ENCODE data around the gene SNX3.

The SNX3 gene

DNA sequence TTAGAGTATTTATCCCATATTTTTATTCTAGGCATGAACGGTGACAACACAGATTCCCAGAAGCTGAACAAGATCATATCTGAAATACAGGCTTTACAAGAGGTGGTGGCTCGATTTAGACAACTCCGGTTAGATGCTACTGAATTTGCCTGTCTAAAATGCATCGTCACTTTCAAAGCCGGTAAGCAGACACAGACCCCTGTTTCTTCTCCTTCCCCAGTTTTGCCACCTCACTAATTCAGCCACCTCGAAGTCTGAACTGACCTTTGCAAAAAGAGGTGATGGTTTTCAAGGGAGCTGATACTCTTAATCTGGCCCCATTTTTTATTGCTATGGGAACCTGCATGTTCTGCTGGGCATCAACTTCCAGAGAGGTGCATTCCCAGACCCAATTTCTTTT, 80.1 kb downstream of the SNX3 start:
- peaks cover 71% of the 10 kb centered on the region for H3K27me3 ChIP-seq (ENCODE audit: insufficient read depth, low read length)
- no peak overlapping the region for H3K4me3 ChIP-seq (ENCODE audit: low read depth, low read length)
- H3K36me3 ChIP-seq (ENCODE audit: insufficient read depth, low read length) = no peaks in the 10 kb centered on the region
- H3K27ac ChIP-seq (ENCODE audit: low read depth, low read length) = no peak overlapping the region
- no peaks in the 10 kb centered on the region for H3K4me1 ChIP-seq (ENCODE audit: control insufficient read depth, insufficient read depth, low read length, unreplicated experiment)
- H2AFZ ChIP-seq (ENCODE audit: low read length, unreplicated experiment) = no peak overlapping the region
- H3K79me2 ChIP-seq (ENCODE audit: control insufficient read depth, insufficient read depth, low read length, unreplicated experiment) = no peaks in the 10 kb centered on the region

DNA sequence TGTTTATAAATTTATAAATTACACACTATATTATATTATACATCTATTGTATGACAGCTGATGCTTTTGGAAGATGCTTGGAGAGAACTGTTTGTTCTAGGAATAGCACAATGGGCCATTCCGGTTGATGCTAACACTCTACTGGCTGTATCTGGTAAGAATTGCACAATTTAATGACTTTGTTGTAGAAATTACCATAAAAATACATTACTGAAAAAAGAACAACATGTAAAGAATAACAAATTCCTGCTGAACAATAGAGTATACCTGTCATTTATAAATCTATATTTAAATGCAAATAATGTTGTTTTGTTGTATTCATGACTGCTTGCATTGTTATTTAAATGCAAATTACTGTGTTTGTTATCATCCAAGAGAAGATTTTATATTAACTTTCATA, 80.6 kb downstream of the SNX3 start:
- Histone ChIP-seq H3K4me3 (ENCODE audit: low read depth, low read length) (no peak overlapping the region), H3K4me1 (ENCODE audit: control insufficient read depth, insufficient read depth, low read length, unreplicated experiment) (no peaks in the 10 kb centered on the region), H3K79me2 (ENCODE audit: control insufficient read depth, insufficient read depth, low read length, unreplicated experiment) (no peaks in the 10 kb centered on the region), H3K27me3 (ENCODE audit: insufficient read depth, low read length) (peaks cover 71% of the 10 kb centered on the region), H3K36me3 (ENCODE audit: insufficient read depth, low read length) (no peaks in the 10 kb centered on the region), H3K27ac (ENCODE audit: low read depth, low read length) (no peak overlapping the region), H2AFZ (ENCODE audit: low read length, unreplicated experiment) (no peak overlapping the region)

DNA sequence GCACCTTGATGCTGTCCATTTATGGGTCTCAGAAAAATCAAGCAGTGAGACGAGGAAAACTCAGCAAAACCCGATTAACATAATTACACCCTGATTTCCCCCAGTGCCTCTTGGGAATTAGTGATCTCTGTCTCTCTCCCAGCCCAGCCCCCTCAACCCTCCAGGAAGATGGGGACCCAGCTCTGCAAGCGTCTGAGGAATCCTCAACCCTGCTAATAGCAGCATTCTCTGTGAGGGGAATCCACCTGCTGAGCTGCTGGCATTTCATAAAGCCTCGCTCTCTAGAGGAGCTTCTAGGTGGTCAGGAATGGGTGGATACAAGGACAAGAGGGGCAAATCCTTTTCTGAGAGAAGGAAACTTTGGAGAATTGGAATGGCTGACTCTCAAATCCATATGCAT, 81.1 kb downstream of the SNX3 start:
- Histone ChIP-seq H3K4me3 (ENCODE audit: low read depth, low read length) (no peak overlapping the region), H3K79me2 (ENCODE audit: control insufficient read depth, insufficient read depth, low read length, unreplicated experiment) (no peaks in the 10 kb centered on the region), H3K27ac (ENCODE audit: low read depth, low read length) (no peak overlapping the region), H3K36me3 (ENCODE audit: insufficient read depth, low read length) (no peaks in the 10 kb centered on the region), H3K4me1 (ENCODE audit: control insufficient read depth, insufficient read depth, low read length, unreplicated experiment) (no peaks in the 10 kb centered on the region), H2AFZ (ENCODE audit: low read length, unreplicated experiment) (no peak overlapping the region), H3K27me3 (ENCODE audit: insufficient read depth, low read length) (peaks cover 71% of the 10 kb centered on the region)

DNA sequence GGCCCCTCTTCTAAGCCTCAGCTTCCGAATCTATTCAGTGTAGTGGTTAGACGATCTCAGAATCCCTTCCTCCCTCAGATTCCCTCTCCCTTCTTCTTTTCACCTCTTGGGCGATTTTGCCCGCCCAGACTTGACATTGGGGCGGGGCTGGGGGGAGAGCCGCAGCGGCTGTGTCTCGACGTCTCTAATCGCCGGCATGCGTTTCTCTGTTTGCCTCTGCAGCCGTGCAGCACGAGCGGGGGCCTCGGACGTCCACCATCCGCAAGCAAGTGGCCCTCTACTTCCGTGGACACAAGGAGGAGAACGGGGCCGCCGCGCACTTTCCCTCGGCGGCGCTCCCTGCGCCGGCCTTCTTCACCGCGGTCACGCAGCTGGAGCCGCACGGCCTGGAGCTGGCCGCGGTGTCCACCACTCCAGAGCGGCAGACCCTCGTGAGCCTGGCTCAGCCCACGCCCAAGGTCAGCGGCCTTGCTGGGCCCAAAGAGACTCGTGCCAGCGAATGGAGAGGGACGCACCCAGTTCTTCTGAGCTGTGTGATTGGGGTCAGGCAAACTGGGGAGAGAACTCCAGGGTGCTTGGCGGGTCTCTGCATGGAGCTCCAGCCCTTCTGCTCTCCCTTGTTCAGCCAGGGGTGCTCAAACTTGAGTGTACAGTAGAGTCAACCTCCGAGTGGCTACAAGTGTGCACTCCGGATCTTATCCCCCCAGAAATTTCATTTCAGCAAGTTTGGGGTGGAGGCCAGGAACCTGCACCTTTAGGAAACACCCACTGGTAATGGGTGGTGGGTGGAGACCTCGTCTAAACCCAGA, 84.4 kb downstream of the SNX3 start:
- H2AFZ ChIP-seq (ENCODE audit: low read length, unreplicated experiment) = peak overlapping the region; percentile 24
- H3K27me3 ChIP-seq (ENCODE audit: insufficient read depth, low read length) = peaks cover 95% of the 10 kb centered on the region
- peak overlapping the region; percentile 44; the same call in 1 of the 2 replicates for H3K4me3 ChIP-seq (ENCODE audit: low read depth, low read length)

DNA sequence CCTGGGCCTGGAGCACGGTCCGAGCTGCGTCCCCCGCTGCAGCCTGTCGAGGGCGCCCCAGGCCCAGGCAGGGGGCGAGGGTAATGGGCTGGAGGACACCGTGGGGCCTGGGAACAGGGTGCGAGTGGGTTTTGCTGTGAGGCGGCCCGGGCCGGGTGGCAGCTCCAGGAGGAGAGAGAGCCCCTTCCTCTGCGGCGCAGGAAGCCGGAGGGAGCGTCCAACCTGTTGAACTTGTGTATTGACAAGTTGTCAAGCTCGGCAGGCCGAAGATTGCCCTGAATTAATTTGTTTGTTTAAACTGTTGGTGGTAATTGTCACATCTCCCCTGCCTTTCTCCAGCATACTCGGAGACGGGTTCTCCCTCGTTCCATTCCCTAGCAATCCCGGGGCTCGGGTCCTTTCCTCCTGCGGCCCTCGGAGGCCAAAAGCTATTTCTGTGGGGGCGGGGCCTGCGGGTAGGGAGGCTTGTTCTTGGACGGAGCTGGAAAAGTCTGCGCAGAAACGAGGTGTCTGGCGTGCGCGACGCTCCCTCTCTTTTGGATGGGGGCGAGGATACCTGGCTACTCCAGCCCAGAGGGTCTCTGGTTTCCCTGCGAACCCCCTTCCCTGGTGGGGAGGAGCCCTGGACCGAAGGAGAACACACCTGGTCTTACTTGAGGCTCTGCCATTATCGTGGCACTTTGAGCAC, 85.1 kb downstream of the SNX3 start:
- Histone ChIP-seq H3K4me1 (ENCODE audit: control insufficient read depth, insufficient read depth, low read length, unreplicated experiment) (no peaks in the 10 kb centered on the region), H3K27ac (ENCODE audit: low read depth, low read length) (no peak overlapping the region), H3K79me2 (ENCODE audit: control insufficient read depth, insufficient read depth, low read length, unreplicated experiment) (no peaks in the 10 kb centered on the region), H3K4me3 (ENCODE audit: low read depth, low read length) (peak overlapping the region; percentile 44; the same call in 1 of the 2 replicates), H3K27me3 (ENCODE audit: insufficient read depth, low read length) (peaks cover 99% of the 10 kb centered on the region), H3K36me3 (ENCODE audit: insufficient read depth, low read length) (no peaks in the 10 kb centered on the region), H2AFZ (ENCODE audit: low read length, unreplicated experiment) (no peak overlapping the region)

More for the DNA sequence above, 84.4 kb downstream of the SNX3 start:
- H3K79me2 ChIP-seq (ENCODE audit: control insufficient read depth, insufficient read depth, low read length, unreplicated experiment) = no peaks in the 10 kb centered on the region
- H3K4me1 ChIP-seq (ENCODE audit: control insufficient read depth, insufficient read depth, low read length, unreplicated experiment) = no peaks in the 10 kb centered on the region
- no peak overlapping the region for H3K27ac ChIP-seq (ENCODE audit: low read depth, low read length)
- no peaks in the 10 kb centered on the region for H3K36me3 ChIP-seq (ENCODE audit: insufficient read depth, low read length)

DNA sequence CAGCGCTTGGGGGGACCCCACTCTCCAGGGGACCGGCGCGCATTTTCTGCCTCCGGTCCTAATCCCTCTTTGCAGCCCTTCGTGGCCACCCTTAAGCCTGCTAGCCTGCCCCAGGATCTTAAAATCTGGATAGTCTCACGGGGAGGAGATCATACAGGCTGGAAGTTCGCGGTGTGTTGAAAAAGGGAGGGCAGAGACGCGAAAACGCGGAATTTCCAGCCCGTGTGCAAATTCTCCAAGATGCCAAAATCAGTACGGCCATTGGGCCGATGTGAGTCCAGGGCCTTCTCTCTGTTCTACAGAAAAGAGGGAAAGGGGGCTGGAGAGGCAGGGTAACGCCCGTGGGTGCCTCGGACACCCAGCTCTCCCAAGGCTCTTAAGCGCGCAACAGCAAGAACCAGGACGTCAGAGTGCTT, 85.7 kb downstream of the SNX3 start:
- H3K4me1 ChIP-seq (ENCODE audit: control insufficient read depth, insufficient read depth, low read length, unreplicated experiment) = no peaks in the 10 kb centered on the region
- no peaks in the 10 kb centered on the region for H3K36me3 ChIP-seq (ENCODE audit: insufficient read depth, low read length)
- no peak overlapping the region for H2AFZ ChIP-seq (ENCODE audit: low read length, unreplicated experiment)
- H3K4me3 ChIP-seq (ENCODE audit: low read depth, low read length) = peak overlapping the region; percentile 14; the same call in 1 of the 2 replicates
- H3K27me3 ChIP-seq (ENCODE audit: insufficient read depth, low read length) = peaks cover 99% of the 10 kb centered on the region
- H3K27ac ChIP-seq (ENCODE audit: low read depth, low read length) = no peak overlapping the region
- H3K79me2 ChIP-seq (ENCODE audit: control insufficient read depth, insufficient read depth, low read length, unreplicated experiment) = no peaks in the 10 kb centered on the region

DNA sequence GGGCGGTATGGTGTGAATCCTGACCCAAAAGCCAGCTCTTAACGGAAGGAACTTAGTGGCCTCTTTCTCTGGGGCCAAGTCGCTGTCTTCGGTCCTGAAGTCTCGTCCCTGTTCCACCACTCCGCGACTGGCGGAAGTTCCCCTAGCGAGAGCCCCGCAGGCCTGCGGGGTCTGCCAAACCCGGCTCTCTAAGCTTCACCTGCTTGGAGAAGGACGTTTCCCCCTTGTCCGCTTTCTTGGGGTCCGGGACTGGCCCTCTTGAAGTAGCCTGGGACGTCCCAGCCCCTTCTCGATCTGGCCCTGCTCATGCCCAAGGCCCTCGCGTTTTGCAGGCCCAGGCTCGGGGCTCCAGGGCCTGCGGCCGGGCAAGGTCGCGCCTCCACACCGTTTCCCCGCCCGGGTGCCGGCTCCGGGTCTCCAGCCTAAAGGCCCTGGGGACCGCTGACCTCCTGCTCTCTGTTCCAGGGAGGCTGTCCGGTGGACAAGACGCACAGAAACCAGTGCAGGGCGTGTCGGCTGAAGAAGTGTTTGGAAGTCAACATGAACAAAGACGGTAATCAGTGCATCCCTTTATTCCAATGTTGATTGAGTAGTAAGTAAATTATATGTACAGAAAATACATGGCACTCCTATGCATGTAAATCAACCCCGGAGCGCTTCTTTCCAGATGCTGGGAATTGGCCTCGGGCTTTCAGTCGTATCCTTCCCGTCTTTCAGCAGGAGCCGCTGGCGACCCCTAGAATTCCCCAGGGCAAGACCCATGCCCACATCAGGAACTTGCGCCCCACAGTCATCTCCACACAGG, 86.3 kb downstream of the SNX3 start:
- Histone ChIP-seq H2AFZ (ENCODE audit: low read length, unreplicated experiment) (no peak overlapping the region), H3K79me2 (ENCODE audit: control insufficient read depth, insufficient read depth, low read length, unreplicated experiment) (no peaks in the 10 kb centered on the region), H3K27me3 (ENCODE audit: insufficient read depth, low read length) (peaks cover 100% of the 10 kb centered on the region), H3K4me1 (ENCODE audit: control insufficient read depth, insufficient read depth, low read length, unreplicated experiment) (no peaks in the 10 kb centered on the region), H3K4me3 (ENCODE audit: low read depth, low read length) (no peak overlapping the region), H3K36me3 (ENCODE audit: insufficient read depth, low read length) (no peaks in the 10 kb centered on the region), H3K27ac (ENCODE audit: low read depth, low read length) (no peak overlapping the region)

DNA sequence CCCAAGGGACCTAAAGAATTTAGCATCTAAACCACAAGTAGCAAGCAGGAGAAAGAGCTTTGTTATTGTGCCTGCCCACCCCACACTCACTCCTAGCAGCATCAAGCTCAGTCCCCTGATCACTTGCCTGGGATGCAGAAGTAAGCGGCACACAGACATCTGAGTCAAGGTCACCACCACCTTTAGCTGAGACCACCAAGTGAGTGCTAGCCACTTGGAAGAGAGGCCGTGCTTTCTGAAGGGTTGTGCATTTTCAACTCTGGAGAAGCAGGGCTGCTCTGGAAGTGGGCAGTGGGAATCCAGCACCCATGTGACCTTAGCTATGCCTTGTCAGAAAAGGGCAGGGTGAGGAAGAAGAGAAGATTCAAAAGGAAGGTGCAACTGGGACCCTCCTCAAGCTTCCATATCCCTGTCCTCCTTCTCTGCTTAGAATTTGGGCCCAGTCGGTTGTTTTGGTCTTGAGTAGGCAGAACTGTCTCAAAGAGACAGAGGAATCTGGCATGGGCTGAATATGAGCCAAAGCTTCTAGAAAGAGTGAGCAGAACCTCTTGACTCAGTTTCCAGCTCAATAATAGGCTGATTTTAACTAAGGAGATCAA, 88.8 kb downstream of the SNX3 start:
- H2AFZ ChIP-seq (ENCODE audit: low read length, unreplicated experiment) = no peak overlapping the region
- no peaks in the 10 kb centered on the region for H3K36me3 ChIP-seq (ENCODE audit: insufficient read depth, low read length)
- peaks cover 100% of the 10 kb centered on the region for H3K27me3 ChIP-seq (ENCODE audit: insufficient read depth, low read length)
- no peaks in the 10 kb centered on the region for H3K79me2 ChIP-seq (ENCODE audit: control insufficient read depth, insufficient read depth, low read length, unreplicated experiment)
- no peak overlapping the region for H3K27ac ChIP-seq (ENCODE audit: low read depth, low read length)
- no peak overlapping the region for H3K4me3 ChIP-seq (ENCODE audit: low read depth, low read length)
- no peaks in the 10 kb centered on the region for H3K4me1 ChIP-seq (ENCODE audit: control insufficient read depth, insufficient read depth, low read length, unreplicated experiment)

DNA sequence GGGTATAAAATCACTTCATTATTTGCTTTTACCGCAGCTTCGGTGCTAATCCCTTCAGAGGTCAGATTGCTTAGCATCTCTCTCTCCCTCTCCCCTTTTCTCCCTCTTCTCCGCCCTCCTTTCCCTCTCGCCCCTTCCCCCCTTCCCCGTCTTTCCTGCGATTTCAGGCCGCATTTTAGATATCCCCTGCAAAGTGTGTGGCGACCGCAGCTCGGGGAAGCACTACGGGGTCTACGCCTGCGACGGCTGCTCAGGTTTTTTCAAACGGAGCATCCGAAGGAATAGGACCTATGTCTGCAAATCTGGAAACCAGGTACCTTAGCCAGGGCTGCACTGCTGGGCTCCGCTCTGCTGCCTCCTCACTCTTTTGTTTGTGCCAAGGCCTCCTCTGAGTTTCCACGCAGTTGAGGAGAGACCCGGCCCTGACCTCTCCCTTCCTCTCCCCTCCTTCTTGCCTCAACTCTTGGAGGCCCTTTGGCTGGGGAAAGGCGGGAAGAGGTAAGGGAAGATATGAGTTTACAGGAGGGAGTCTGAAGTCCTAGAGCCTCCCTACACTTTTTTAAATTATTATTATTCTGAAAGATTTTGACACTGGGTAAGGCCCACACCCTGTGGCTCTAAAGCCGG, 89.4 kb downstream of the SNX3 start:
- no peak overlapping the region for H3K4me3 ChIP-seq (ENCODE audit: low read depth, low read length)
- H3K36me3 ChIP-seq (ENCODE audit: insufficient read depth, low read length) = no peaks in the 10 kb centered on the region
- H3K27ac ChIP-seq (ENCODE audit: low read depth, low read length) = no peak overlapping the region
- peaks cover 100% of the 10 kb centered on the region for H3K27me3 ChIP-seq (ENCODE audit: insufficient read depth, low read length)
- H3K79me2 ChIP-seq (ENCODE audit: control insufficient read depth, insufficient read depth, low read length, unreplicated experiment) = no peaks in the 10 kb centered on the region
- H2AFZ ChIP-seq (ENCODE audit: low read length, unreplicated experiment) = no peak overlapping the region
- peaks cover 1% of the 10 kb centered on the region for H3K4me1 ChIP-seq (ENCODE audit: control insufficient read depth, insufficient read depth, low read length, unreplicated experiment)

All from ACC112 (cell line).